Right lobe of liver (tissue), 4 donors: ENCODE results near the gene GATAD2B.

ENCODE experiments used
- POLR2A ChIP-seq: fragments of 450-650 bp; IDR thresholded peaks from one replicate; pipeline ENCODE4 v1.6.1; 2017; ENCODE audit warnings: antibody characterized with exemption, mild to moderate bottlenecking
- TF ChIP-seq, protein P1 (sequence below), 4 donors: fragments of 200-600 bp in 3 of 4; fragments of 450-650 bp in 1 of 4; IDR thresholded peaks; one replicate each; pipeline versions ENCODE4 v1.5.1 to v1.8.0; 2016 to 2022; ENCODE audit warnings: antibody characterized with exemption in 4 of 4, mild to moderate bottlenecking in 2 of 4
- donor health status: DM: no; HTN: no; CAD: no.
- donor health status: DM: no; HTN: no; CAD: no.
- donor health status: DM: no; HTN: yes; CAD: no.

DNA sequence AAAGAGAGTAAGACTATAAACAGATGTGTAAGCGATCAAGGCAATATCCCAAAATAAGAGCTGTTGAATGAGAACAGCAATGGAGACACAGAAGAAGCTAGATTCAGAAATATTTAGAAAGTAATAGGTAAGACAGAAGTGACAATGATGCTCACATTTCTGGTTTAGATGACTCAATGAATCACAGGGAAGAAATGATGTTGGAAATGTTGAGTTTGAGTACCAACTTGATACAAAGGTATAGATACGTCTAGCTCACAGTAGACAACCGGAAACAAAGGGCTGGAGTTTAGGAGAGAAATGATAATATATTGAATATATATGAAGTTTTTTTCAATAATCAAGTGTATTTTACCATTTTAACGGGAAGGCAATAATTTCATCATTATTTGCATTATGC is 6.5 kb downstream of the GATAD2B start:
- TF ChIP-seq, protein P1, sequence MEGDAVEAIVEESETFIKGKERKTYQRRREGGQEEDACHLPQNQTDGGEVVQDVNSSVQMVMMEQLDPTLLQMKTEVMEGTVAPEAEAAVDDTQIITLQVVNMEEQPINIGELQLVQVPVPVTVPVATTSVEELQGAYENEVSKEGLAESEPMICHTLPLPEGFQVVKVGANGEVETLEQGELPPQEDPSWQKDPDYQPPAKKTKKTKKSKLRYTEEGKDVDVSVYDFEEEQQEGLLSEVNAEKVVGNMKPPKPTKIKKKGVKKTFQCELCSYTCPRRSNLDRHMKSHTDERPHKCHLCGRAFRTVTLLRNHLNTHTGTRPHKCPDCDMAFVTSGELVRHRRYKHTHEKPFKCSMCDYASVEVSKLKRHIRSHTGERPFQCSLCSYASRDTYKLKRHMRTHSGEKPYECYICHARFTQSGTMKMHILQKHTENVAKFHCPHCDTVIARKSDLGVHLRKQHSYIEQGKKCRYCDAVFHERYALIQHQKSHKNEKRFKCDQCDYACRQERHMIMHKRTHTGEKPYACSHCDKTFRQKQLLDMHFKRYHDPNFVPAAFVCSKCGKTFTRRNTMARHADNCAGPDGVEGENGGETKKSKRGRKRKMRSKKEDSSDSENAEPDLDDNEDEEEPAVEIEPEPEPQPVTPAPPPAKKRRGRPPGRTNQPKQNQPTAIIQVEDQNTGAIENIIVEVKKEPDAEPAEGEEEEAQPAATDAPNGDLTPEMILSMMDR (IDR thresholded peaks at IDR 0.05) = no peak
- no peak for TF ChIP-seq POLR2A
